Right atrium auricular region (tissue), 2 donors: ENCODE results near the gene NEK11. TPM values are rescaled to one million over a fixed set of nuclear protein-coding genes. Genes with fewer than 3 reads are reported as not detected.
A peak's percentile ranks its signal among the peaks of the same experiment; 100 is the strongest.

Source experiments
- DNase-seq: peaks from one replicate; pipeline ENCODE4 v3.0.0-alpha.2; 2019; ENCODE audit warnings: low spot score
- H3K27ac ChIP-seq, 2 donors: fragments of 200-600 bp; sonication (generic); 1 replicate in 1 of 2; 2 replicates in 1 of 2; pipeline ENCODE4 v1.5.1; 2016 to 2019
- H3K27me3 ChIP-seq, 2 donors: fragments of 200-600 bp; sonication (generic); one replicate each; pipeline versions ENCODE4 v1.5.1 to v1.6.0; 2017 to 2019
- H3K36me3 ChIP-seq: fragments of 200-600 bp; sonication (generic); one replicate; pipeline ENCODE4 v1.5.1; 2016
- H3K4me1 ChIP-seq, 2 donors: fragments of 200-600 bp; sonication (generic); one replicate each; pipeline versions ENCODE4 v1.5.1 to v1.6.0; 2017 to 2019
- H3K4me3 ChIP-seq, 2 donors: fragments of 200-600 bp; sonication (generic); 1 replicate in 1 of 2; 2 replicates in 1 of 2; pipeline ENCODE4 v1.5.1; 2017 to 2019; ENCODE audit warnings: mild to moderate bottlenecking in 1 of 2, moderate library complexity in 1 of 2
- H3K9me3 ChIP-seq, 2 donors: fragments of 200-600 bp; sonication (generic); one replicate each; pipeline ENCODE4 v1.5.1; 2019
- total RNA-seq, 2 donors: library from RNA; depleted of rRNA; stranded (reverse); fragments of >200 nt; gene quantifications; one replicate each; pipeline ENCODE4 v1.1.0, GENCODE V29; 2016
- TF ChIP-seq, protein P1 (sequence below), 2 donors: fragments of 200-600 bp; sonication (generic); IDR thresholded peaks; one replicate each; pipeline ENCODE4 v1.5.1; 2019; ENCODE audit warnings: antibody characterized with exemption in 2 of 2

Gene NEK11
- total RNA-seq, 2 donors from 2014 or later: 2.0 to 2.2 TPM

DNA sequence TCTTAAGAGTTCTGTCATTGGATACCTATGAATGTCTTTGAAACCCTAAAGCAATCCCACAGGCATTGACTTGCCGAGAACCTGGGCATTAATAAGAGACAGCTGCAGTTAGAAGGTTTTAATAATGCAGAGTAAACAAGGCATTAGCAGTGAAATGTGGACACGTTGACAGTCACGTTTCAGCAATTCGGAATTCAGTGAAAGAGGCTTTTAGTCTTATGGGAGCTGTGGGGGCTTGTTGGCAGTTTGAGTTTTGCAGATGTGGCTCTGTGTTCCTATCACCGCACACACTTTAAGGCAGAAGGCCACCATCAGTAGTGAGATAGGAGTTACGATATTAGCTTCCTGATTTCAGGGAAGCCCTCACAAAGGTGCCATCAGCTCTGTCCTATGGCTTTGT lies 209.7 kb downstream of the NEK11 start:
- Histone ChIP-seq H3K27ac (no peak overlapping the region), H3K27me3 (no peaks in the 10 kb centered on the region), H3K9me3 (no peaks in the 10 kb centered on the region), H3K4me3 (no peak overlapping the region), H3K4me1 (no peaks in the 10 kb centered on the region), H3K36me3 (no peaks in the 10 kb centered on the region)
- TF ChIP-seq, protein P1, sequence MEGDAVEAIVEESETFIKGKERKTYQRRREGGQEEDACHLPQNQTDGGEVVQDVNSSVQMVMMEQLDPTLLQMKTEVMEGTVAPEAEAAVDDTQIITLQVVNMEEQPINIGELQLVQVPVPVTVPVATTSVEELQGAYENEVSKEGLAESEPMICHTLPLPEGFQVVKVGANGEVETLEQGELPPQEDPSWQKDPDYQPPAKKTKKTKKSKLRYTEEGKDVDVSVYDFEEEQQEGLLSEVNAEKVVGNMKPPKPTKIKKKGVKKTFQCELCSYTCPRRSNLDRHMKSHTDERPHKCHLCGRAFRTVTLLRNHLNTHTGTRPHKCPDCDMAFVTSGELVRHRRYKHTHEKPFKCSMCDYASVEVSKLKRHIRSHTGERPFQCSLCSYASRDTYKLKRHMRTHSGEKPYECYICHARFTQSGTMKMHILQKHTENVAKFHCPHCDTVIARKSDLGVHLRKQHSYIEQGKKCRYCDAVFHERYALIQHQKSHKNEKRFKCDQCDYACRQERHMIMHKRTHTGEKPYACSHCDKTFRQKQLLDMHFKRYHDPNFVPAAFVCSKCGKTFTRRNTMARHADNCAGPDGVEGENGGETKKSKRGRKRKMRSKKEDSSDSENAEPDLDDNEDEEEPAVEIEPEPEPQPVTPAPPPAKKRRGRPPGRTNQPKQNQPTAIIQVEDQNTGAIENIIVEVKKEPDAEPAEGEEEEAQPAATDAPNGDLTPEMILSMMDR (IDR thresholded peaks at IDR 0.05): no peak
- DNase-seq: no peak

DNA sequence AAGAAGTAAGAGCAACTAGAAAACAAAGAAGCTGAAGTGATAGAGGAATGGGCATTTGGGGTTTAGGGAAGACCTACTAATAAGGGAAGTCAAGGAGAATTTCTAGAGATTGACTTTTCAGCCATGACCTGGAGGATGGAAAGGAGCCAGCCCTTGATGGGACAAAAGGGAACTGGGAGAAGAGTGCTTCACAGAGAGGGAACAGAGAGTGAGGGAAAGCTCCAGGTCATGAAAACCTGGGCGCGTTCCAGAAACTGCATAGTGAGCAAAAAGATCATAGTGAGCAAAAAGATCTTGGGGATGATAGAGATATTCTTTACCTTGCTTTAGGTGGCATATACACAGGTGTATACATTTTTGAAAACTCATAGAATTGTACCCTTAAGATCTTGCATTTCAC lies 211.8 kb downstream of the NEK11 start:
- no peaks in the 10 kb centered on the region for H3K9me3 ChIP-seq
- H3K4me1 ChIP-seq: no peaks in the 10 kb centered on the region
- H3K27me3 ChIP-seq: no peaks in the 10 kb centered on the region
- H3K4me3 ChIP-seq: no peak overlapping the region
- no peak for DNase-seq
- TF ChIP-seq, protein P1 (IDR thresholded peaks at IDR 0.05): no peak
- no peaks in the 10 kb centered on the region for H3K36me3 ChIP-seq
- no peak overlapping the region for H3K27ac ChIP-seq

DNA sequence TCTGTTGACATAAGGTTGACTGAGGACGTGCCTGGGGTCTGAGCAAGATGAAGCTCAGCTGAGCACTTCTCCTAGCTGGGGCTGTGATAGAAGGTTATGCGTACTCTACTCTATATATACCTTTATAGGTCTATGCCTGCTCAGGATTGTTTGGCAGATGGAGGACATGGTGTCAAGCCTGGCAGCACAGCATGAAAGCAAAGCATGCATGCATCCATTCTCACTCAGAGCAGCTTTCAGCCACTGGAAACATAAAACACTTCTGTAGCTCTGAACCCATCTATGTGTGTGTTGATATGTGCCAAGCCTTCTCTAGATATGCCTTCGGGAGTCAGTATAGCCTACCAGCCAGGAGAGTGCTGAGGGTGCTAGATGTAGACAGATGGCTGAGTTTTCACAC lies 212.6 kb downstream of the NEK11 start:
- no peaks in the 10 kb centered on the region for H3K9me3 ChIP-seq
- H3K4me1 ChIP-seq: no peaks in the 10 kb centered on the region
- TF ChIP-seq, protein P1 (IDR thresholded peaks at IDR 0.05): no peak
- no peaks in the 10 kb centered on the region for H3K27me3 ChIP-seq
- H3K36me3 ChIP-seq: no peaks in the 10 kb centered on the region
- no peak for DNase-seq
- H3K27ac ChIP-seq: no peak overlapping the region
- H3K4me3 ChIP-seq: no peak overlapping the region

DNA sequence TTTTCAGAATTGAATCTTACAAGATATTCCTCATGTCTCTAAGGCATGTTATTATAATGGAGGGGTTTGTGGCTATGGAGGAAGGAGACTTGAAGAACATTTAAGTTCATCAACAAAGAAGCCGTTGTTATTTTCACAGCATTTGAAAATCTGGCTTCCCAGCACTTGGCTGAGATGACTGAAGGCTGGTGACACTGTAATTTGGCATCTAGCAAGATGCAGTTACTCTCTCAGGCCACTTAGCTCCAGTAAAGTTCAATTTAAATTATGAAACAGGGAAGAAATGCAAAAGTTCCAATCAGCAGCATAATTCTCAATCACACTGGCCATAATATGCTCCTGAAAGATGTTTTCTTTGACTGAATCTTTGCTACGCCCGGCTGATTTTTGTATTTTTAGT lies 215.5 kb downstream of the NEK11 start:
- H3K27ac ChIP-seq: no peak overlapping the region
- H3K36me3 ChIP-seq: no peaks in the 10 kb centered on the region
- no peaks in the 10 kb centered on the region for H3K4me1 ChIP-seq
- no peak for DNase-seq
- TF ChIP-seq, protein P1 (IDR thresholded peaks at IDR 0.05): peak; percentile 11 to 47
- H3K9me3 ChIP-seq: no peaks in the 10 kb centered on the region
- H3K27me3 ChIP-seq: no peaks in the 10 kb centered on the region
- no peak overlapping the region for H3K4me3 ChIP-seq

DNA sequence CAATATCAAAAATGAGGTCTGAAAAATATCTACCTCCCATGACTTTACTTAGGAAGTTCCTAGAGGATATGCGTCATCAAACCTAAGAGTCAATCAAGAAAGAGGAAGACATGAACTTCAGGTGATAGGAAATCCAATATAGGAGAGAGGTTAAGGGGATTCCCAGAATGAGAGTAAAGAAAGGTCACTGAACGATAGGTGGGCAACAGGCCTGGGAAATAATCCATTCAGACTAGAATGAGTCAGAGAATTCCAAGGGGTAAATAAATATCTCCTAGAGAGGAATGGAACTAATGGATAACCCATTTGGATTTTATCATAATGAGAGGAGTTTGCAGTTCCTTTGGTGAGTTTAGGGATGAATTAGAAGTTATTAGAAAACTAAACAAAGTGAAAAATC lies 223.8 kb downstream of the NEK11 start:
- Histone ChIP-seq H3K36me3 (no peaks in the 10 kb centered on the region), H3K27ac (no peak overlapping the region), H3K4me1 (no peaks in the 10 kb centered on the region), H3K27me3 (no peaks in the 10 kb centered on the region), H3K9me3 (peaks cover 0 to 10% of the 10 kb centered on the region in 2 donors), H3K4me3 (no peak overlapping the region)
- no peak for DNase-seq
- TF ChIP-seq, protein P1 (IDR thresholded peaks at IDR 0.05): no peak

DNA sequence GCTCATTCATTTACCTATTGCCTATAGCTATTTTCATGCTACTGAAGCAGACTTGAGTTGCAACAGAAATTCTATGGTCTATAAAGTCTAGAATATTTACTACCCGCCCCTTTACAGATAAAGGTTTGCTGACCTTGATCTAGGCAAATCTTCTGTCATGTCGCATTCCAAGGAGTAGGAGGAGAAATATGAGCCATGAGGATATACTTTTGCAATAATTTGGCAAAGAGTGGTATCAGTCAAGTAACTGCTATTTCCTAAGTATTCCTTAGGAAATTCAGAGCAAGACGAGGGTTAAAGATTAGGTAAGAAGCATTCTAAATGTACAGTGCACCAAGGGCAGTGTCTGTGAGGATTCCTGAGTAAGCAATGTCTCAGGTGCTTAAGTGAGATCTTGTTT lies 233.8 kb downstream of the NEK11 start:
- Histone ChIP-seq H3K27ac (no peak overlapping the region), H3K36me3 (no peaks in the 10 kb centered on the region), H3K4me3 (no peak overlapping the region), H3K27me3 (no peaks in the 10 kb centered on the region), H3K9me3 (peaks cover 0 to 8% of the 10 kb centered on the region in 2 donors), H3K4me1 (no peaks in the 10 kb centered on the region)
- TF ChIP-seq, protein P1 (IDR thresholded peaks at IDR 0.05): no peak
- no peak for DNase-seq
